Fibroblast of skin of left biceps (primary cell): ENCODE results near the gene CCDC80.
A peak's percentile ranks its signal among the peaks of the same experiment; 100 is the strongest.
"Not testable (repeated sequence)": the region's sequence is repeated elsewhere in the genome, so short reads cannot be mapped to it uniquely, and the experiment has no call there.

Source experiments
- DNase-seq, 2 experiments: peaks; one replicate each; pipeline ENCODE4 v3.0.0-alpha.2; 2013; ENCODE audit warnings: low read depth in 2 of 2

CCDC80 gene

DNA sequence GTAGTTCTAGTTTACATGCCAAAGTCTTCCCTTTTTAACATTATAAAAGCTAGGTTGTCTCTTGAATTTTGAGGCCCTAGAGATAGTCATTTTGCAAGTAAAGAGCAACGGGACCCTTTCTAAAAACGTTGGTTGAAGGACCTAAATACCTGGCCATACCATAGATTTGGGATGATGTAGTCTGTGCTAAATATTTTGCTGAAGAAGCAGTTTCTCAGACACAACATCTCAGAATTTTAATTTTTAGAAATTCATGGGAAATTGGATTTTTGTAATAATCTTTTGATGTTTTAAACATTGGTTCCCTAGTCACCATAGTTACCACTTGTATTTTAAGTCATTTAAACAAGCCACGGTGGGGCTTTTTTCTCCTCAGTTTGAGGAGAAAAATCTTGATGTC, 57.8 kb downstream of the CCDC80 start:
- no peak for DNase-seq

DNA sequence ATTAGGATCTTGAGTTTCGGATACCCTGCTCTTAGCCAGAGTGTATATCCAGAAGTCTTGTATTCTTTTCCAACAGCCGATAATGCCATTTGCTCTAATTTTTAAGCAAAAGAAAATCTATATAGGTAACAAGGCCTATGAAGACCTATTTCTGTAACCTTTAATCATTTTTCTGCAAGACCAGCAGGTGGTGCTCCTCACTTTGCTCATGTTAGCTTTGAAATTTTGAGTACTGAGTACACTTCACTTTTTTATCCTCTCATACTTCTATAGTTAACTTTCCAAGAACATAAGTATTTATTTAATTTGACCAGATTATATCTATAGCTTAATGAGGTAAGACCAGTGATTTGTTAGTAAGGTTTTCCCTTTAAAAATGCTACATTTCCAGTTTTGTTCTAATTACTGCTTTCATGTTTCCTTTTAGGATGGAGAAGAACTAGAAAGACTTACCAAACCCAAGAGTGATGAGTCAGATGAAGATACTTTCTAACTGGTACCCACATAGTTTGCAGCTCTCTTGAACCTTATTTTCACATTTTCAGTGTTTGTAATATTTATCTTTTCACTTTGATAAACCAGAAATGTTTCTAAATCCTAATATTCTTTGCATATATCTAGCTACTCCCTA, 58.6 kb downstream of the CCDC80 start:
- DNase-seq = no peak

DNA sequence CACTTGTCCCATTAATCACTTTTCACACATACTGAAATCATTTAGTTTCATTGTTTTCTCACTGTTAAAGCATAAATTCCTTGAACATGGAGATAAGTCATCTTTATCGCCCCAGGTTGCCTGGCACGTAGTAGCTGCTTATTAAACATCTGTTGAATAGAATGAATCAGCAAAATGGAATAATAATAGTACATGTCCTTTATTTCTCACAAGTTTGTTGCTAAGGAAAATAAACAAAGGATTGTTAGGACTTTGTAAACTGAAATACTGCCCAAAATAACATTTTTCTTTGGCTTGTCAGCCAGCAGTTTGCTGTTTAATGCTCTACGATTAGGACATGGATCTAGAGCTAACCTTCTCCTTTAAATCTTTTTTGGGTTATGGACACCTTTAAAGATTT, 61.2 kb downstream of the CCDC80 start:
- DNase-seq = no peak

DNA sequence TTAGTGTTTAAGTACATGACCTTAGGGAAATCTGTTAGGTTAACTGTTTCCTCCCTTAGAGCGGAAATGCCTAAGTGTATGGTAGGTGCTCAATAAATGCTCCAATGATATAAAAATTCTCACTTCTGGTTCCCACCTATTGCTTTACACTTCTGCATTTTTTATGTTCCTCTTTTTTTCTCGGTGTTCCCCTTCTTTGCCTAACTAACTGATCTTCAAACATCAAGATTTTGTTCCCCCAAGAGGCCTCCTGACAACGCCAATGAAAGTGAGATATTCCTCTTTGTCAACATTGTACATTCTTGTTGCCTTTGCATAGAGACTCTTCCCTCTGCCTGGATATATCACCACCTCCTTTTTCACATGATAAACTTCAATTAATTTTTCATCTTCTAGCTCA, 61.7 kb downstream of the CCDC80 start:
- DNase-seq = no peak

DNA sequence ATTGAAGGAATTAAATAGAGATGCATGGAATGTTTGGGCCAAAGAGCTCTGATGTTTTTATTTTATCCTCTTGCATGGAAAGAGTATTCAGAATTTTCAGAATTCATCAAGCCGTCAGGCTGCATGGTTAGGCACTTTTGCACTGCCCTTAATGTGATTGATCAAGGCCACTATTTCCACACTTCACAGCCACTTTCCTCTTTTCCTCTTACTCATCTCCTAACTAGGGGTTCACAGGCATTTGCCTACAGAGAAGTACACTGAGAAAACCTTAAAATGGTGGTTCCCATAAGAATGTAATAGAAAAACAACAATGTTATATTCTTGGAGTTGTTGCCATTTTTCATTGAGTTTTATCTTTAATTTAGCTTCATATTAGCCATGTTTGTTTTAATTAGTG, 68.2 kb downstream of the CCDC80 start:
- no peak for DNase-seq

DNA sequence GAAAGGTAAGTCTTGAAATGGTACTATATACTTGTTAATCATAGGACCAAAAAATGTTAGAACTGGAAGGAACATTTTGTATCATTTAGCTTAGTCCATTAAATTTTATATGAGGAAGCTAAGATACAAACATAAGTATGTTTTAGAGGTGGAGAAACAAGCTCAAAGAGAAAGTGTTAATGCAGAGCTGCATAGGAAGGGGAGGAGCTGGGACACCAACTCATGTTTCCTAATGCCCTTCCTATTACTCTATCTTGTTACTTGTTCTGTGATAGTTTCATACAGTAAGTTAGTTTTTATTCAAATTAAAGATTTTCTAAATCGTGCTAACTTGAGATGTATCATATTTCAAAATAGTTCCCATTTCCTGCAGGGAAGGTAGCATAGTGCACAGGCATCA, 71.7 kb downstream of the CCDC80 start:
- DNase-seq = no peak

DNA sequence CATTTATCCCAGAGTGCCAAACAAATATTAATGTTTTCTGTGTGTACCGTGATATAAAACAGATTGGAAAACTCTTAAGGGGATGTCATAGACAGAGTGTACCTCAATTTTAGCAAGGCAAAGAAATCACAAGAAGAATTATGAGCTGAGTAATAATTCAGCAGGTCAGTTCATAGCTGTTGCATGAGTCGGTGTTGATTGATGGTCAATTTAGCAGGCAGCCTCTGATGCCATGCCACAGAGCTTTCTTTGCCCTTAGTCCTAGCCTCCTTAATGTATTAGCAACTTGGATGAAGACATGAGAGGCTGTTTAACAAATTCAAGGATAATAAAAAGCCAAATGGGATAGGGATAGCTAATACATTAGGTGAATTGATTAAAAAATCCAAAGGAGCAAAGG, 72.3 kb downstream of the CCDC80 start:
- no peak for DNase-seq

DNA sequence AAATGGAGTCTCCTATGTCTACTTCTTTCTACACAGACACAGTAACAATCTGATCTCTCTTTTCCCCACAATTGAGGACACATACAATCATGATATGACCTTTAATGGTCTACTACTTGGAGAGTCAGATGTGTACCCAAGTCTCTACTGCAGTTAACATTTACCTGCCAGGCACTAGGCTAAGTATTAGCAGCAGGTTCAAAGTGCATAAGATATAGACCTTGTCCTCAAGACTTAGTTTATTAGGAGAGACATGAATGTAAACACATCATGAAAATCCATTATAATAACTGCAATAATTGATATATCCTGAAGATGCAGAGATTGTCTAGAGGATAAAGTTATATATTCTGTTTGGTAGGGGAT, 76.0 kb downstream of the CCDC80 start:
- DNase-seq = no peak

DNA sequence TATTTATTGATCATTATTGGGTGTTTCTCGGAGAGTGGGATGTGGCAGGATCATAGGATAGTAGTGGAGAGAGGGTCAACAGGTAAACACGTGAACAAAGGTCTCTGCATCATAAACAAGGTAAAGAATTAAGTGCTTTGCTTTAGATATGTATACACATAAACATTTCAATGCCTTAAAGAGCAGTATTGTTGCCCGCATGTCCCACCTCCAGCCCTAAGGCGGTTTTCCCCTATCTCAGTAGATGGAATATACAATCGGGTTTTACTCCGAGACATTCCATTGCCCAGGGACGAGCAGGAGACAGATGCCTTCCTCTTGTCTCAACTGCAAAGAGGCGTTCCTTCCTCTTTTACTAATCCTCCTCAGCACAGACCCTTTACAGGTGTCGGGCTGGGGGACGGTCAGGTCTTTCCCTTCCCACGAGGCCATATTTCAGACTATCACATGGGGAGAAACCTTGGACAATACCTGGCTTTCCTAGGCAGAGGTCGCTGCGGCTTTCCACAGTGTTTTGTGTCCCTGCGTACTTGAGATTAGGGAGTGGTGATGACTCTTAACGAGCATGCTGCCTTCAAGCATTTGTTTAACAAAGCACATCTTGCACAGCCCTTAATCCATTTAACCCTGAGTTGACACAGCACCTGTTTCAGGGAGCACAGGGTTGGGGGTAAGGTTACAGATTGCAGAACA, 76.5 kb downstream of the CCDC80 start:
- DNase-seq = not testable (repeated sequence)

DNA sequence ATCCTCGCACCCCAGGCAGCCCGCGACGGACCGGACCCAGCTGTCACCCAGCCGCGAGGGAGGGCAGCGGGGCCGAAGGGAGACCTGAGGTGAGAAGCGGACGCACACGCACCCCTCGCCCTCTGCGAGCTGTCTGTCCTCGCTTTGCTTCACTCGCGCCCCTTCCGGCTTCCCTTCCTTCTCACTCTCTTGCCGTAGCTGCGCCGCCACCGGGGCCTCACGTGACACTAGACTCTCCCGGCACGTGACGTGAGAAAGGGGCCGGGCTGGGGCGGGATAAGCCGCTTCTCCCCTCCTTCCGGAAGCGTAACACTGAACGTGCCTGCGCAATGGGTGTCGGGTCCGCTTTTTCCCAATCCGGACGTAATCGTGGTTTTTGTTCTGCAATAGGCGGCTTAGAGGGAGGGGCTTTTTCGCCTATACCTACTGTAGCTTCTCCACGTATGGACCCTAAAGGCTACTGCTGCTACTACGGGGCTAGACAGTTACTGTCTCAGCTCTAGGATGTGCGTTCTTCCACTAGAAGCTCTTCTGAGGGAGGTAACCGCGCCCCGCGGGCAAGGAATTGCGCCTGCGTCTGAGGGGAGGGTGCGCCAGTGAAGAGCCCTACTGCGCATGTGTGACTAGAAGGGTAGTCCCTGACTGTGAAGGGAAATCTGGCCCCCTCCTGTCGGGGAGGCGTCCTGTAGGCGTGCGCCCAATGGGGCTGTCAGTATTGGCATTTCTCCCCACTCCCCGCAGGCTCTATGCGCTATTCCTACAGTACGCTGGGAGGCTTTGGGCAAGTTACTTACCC, 79.0 kb downstream of the CCDC80 start, which contains the start of the genes ATG3 and SLC35A5:
ATG3 (minus strand) TSS at position 229 of the 796 bp plus-strand sequence. CDS start 434 bp downstream, outside the sequence.
SLC35A5 (plus strand) TSS at position 312 of the 796 bp plus-strand sequence. CDS start 1,359 bp downstream, outside the sequence.
- DNase-seq = peak; percentile 96

DNA sequence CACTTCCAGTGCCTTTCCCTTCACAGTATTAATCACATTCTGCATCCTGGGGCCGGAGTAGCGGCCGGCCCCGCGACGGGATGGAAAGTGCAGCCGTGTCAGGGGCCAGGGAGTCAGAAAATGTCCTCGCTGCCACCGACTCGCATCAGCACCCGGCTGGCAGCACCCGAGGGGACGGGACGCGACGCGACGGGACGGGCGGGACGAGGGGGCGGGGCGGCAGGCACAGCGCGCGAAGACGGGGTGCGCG, 79.5 kb downstream of the CCDC80 start:
- no peak for DNase-seq

DNA sequence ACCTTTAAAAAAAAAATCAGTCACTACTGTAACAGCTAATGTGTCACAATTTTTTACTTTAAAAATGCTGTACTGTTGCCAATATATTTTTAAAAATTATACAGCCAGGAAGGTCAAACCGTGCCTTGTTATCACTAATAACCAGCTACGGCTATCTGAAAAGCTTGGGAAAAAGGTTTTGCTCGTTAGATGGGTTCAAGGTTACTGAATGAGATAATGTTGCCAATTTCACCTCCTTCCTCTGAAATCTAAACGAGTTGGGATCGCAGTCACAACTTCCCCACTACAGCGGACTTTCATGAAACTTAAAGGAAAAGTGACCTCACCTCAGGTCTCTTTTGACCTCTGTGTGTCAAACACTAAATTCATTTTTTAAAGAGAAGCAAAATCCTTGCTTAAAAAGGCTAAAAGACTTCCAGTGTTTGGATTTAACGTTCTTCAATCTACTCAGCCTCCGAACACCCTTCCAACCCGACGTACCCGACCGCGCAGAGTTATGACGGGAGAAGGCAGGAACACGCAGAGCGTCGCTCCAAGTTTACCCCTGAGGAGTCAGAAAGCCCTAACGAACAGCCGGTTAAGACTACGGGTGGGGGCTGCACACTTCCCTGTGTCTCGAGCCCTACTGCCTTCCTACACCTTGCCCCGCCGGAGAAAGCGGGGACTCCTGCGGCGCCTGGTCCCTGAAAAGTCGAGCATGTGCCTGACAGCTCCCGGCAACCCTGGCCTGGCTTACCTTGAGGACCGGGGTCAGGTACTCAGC, 80.0 kb downstream of the CCDC80 start:
- peak; percentile 49 to 57 for DNase-seq

DNA sequence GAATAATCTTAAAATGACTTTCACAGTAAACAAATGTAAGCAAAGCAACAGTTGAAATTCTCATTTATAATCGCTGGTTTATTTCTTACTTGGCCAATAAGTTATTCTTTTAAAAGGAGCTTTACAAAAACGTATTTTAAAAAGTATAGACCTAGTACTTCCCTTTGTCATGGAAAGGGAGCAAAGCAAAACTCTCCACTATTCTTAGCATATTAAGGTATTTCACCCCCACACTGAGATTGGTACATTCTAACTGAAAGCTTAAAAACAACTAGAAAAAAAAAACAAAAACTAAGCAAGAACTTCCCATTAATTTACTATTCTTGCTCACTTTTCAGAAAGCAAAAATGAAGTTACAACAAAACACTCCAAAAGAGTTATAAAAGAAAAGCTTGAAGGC, 80.6 kb downstream of the CCDC80 start:
- DNase-seq = no peak

DNA sequence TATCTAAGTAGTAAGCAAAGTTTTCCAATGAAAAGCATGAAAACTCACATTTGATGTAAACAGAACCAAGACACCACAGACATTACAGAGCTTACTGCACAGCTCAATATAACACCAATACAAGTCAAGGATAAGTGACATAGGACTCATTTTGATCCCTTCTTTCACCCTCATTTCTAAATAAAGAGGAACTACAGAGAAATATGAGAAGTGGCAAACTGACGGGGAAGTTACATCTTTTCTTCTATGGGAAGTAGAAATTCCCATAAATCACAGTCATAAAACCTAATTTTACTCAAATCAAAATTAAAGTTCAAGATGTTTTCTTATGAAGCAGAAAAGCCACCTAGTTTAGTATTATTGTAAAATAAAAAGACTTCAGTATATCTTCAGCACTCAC, 83.0 kb downstream of the CCDC80 start:
- DNase-seq = no peak

DNA sequence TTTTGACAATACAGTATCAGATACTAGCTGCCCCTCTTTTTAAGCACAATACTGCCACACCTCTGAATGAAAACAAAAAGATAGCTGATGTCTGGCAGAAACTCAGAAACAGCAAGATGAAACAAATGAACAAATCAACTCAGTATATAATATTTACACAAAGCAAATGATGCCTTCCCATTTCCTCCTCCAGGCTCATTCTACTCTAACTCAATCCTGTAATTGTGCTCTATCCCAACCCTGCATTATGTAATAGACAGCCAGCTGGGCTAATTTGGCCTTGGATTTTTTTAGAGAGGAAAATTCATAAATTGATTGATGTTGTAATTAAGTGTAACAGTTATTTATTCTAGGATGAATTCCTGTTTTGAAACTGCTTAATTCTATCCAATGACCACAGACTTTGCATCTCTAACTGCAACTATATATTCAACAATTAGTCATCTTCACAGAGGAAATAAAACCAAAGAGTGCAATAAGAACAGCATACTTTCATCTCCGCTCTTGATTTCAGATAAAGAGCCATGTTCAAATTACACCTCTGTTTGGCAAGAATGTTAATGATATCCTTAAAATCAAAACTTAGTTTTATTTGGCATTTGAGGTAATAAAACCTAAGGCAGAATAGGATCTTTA, 85.3 kb downstream of the CCDC80 start:
- no peak for DNase-seq

DNA sequence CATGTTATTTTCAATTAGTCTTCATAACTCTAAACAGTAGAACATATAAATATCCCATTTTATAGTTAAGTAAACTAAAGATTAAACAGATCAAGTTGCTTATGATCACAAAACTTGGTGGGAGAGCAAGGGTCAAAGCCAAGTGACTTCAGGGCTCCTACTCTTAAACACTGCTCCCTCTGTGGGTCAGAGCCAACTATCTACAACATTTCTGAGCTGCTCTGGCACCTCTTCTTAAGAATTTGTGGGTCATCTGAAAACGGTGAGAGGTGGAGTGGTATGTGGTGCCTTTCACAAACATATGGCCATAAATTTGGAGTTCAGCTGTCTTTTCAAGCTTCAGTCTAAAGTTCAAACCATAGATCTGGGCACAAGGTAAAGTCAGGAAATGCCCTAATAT, 90.1 kb downstream of the CCDC80 start:
- DNase-seq = no peak
